GM13976 (cell line): ENCODE data around the gene HES7.

Experiments used
- DNase-seq: peaks from one replicate; pipeline ENCODE4 v3.0.0; 2012; ENCODE audit warnings: low spot score
- CTCF ChIP-seq: IDR thresholded peaks from 2 replicates; pipeline ENCODE4 v1.5.1; 2012; ENCODE audit warnings: borderline replicate concordance, mild to moderate bottlenecking; ENCODE audit not compliant: insufficient read depth; ENCODE audit errors: extremely low read depth, missing control alignments, control extremely low read depth
- in situ Hi-C: fragments of 300-500 bp; cut with MboI; formaldehyde crosslinking; loops from one replicate; pipeline ENCODE4 v1.12.0; 2022; ENCODE audit warnings: low sequenced_read_pairs, mixed read lengths, inconsistent platforms; ENCODE audit not compliant: unreplicated experiment

HES7 gene

DNA sequence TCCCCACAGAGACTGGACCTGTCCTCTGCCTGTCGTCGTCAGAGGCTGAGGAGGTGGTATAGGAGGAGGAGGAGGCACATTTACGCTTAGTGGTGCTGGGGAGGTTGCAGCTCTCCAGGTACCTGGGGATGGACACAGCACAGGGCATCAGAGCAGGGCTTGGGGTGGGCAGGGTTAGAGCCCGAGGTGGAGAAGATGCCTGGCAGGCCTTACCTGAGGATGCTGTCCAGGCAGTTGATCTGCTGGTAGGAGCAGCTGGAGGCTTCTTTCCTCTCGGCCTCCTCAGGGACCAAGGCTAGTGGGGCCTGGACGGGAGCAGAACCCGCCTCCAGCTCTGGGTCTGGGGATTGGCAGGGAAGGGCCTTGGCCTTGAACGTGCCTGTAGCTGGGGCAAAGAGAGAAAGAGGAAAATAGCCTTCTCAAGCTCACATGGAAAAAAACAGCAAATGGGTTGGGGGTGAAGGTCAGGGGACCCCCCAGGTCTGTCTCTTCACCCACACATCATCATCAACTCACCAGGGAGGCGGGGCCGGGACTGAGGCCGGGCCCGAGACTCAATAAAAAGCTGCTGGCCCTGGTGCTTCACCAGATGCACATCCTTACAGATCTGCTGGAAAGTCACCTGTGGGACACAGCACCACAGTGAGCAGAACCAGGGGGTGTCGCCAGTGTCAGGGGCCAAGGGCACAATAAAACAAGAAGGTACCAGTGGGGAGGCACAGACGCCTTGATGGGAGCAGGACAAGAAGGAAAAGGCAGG is 22.7 kb upstream of the HES7 start:
- DNase-seq: no peak
- no peak for TF ChIP-seq CTCF

GRCh38 chr17:8145811-8146210 is 21.9 kb upstream of the HES7 start:
- in situ Hi-C loops: no loop called here
- no peak for TF ChIP-seq CTCF
- no peak for DNase-seq

More for the DNA sequence above, 22.7 kb upstream of the HES7 start:
- in situ Hi-C loops: no loop called here

DNA sequence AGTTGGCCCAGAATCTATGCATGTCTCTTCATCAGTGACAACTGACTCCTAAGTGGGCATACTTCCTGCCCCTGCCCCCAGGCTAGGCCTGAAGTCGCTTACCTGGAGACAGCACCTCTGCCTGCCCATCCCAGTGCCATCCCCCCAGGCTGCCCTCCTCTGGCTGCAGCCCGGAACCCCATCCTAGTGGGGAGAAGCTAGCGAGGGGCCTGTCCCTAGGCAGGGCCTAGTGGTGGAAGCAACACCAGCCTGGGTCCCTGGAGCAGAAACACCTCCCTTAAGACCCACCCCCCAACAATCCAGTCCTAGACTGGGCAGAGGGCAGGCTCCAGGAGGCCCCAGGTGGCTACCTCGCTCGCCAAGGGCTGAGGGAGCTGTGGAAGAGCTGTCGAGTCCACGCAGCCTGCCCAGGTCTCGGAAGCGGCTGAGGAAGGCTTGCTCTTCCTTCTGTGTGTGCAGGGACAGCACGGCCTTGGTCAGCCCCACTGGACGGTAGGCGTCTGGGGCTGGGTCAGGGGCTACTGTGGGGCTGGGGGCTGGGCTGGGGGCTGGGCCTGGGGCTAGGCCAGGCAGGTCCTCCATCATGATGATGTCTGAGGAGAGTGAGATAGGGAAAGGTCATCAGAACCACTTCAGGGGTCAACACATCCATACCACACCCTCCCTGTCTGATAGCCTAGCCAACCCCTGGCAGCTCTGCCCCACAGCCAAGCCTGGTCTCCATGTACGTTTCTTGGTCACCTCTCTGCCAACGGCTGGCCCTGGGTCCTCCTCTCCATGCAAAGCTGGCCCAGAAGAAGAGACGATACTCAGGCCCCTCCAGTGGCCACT is 20.7 kb upstream of the HES7 start:
- no peak for DNase-seq
- TF ChIP-seq CTCF: no peak
- in situ Hi-C loops: no loop called here

DNA sequence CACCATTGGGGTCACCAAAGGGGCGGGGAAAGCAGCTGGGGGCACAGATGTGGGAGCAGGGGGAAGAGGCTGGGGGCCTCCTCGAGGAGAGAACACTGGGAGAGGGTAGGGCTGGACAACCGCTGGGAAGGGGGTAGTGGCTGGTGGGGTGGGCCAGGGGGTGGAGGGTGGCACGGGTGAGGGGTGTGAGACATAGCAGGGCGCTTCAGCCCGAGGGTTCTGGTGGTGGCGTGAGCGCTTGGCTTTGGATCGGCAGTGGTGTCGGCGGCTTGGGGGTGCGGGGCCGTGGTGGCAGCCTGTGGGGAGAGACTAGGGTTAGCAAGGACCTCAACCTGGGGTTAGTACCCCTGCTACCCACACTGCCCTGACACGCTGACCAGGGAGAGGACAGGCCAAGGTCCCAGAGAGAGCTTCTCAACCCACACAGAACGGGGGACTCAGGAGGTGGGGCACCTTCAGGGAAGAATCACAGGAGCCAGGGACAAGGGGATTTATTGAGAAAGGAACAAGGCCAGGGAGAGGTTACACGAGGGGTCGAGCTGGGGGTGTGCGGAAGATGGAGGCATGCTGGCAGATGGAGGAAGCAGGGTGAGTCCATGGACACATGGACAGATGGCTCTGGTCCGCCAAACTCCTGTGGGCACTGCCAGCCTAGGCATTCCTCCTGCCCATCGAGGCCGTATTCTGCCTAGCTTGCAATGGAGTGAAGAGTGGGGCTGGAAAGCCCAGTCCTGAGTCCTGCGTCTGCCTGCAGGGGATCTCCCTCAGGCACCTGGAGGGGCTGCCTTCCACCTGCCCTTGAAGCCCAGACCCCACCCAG is 19.9 kb upstream of the HES7 start:
- DNase-seq: no peak
- in situ Hi-C loops: no loop called here
- TF ChIP-seq CTCF: no peak

DNA sequence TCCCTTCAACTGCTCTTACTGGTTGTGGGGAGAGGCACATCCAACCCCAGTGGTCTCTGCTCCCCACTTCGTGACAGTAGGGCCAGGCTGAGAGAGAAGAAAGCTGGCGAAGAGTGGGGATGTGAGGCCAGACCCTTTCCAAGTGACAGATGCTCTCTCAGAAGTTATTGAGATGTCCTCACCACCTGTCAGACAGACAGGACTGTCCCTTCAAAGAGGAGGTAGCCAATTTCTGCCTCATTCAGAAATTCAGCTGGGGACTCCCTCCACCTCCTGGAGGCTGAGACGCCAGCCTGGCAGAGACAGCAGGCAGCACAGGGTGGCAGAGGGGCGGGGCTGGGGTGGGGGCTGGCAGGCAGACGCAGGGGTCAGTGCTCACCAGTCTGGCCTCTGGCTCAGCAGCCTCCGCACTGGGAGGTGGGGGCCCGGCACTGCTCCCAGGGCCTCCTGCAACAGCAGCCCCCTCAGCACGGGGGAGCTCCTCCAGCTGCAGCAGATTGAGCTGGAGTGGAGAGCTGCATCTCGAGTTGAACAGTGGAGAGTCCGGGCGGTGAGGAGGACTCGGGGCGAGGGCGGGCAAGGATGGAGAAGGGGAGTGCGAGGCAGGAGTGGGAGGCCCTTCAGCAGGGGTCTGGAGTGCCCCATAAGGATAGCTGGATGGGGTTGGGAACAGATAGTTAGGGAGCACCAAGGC is 19.1 kb upstream of the HES7 start:
- no peak for TF ChIP-seq CTCF
- no peak for DNase-seq
- in situ Hi-C loops: no loop called here
